ENCODE results near the gene TNNI2.
"Not testable (repeated sequence)": the region's sequence is repeated elsewhere in the genome, so short reads cannot be mapped to it uniquely, and the experiment has no call there.

The TNNI2 gene

GRCh38 chr11:1882265-1883238 is 43.8 kb downstream of the TNNI2 start:
- Histone ChIP-seq H3K4me1 (ENCODE audit: insufficient read depth, low read length) (no peaks in the 10 kb centered on the region), H3K4me2 (ENCODE audit: insufficient read depth, low read length) (no peak overlapping the region), H3K27ac (ENCODE audit: low read length) (no peak overlapping the region), H3K9me3 (ENCODE audit: insufficient read depth, low read length, severe bottlenecking) (no peaks in the 10 kb centered on the region), H2AFZ (ENCODE audit: low read depth, low read length) (no peak overlapping the region), H3K79me2 (ENCODE audit: insufficient read depth, low read length) (no peaks in the 10 kb centered on the region), H3K9ac (ENCODE audit: low read depth, low read length) (no peak overlapping the region), H3K27me3 (ENCODE audit: insufficient read depth, low read length, poor library complexity) (no peaks in the 10 kb centered on the region), H4K20me1 (ENCODE audit: insufficient read depth, low read length) (no peaks in the 10 kb centered on the region), H3K36me3 (ENCODE audit: insufficient read depth, low read length) (no peaks in the 10 kb centered on the region), H3K4me3 (ENCODE audit: low read depth in 1 of 2, low read length in 2 of 2) (no peak overlapping the region)
- peak; percentile 82 for DNase-seq
- ATAC-seq (ENCODE audit: insufficient read depth, low read depth): peak; percentile 98
- no peak for TF ChIP-seq EZH2 (IDR thresholded peaks at IDR 0.05; ENCODE audit: borderline replicate concordance, low read depth, low read length, severe bottlenecking)
- TF ChIP-seq, protein P1, sequence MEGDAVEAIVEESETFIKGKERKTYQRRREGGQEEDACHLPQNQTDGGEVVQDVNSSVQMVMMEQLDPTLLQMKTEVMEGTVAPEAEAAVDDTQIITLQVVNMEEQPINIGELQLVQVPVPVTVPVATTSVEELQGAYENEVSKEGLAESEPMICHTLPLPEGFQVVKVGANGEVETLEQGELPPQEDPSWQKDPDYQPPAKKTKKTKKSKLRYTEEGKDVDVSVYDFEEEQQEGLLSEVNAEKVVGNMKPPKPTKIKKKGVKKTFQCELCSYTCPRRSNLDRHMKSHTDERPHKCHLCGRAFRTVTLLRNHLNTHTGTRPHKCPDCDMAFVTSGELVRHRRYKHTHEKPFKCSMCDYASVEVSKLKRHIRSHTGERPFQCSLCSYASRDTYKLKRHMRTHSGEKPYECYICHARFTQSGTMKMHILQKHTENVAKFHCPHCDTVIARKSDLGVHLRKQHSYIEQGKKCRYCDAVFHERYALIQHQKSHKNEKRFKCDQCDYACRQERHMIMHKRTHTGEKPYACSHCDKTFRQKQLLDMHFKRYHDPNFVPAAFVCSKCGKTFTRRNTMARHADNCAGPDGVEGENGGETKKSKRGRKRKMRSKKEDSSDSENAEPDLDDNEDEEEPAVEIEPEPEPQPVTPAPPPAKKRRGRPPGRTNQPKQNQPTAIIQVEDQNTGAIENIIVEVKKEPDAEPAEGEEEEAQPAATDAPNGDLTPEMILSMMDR (IDR thresholded peaks at IDR 0.05; ENCODE audit: borderline replicate concordance, extremely low read depth, low read length, poor library complexity, severe bottlenecking): peak; percentile 95

DNA sequence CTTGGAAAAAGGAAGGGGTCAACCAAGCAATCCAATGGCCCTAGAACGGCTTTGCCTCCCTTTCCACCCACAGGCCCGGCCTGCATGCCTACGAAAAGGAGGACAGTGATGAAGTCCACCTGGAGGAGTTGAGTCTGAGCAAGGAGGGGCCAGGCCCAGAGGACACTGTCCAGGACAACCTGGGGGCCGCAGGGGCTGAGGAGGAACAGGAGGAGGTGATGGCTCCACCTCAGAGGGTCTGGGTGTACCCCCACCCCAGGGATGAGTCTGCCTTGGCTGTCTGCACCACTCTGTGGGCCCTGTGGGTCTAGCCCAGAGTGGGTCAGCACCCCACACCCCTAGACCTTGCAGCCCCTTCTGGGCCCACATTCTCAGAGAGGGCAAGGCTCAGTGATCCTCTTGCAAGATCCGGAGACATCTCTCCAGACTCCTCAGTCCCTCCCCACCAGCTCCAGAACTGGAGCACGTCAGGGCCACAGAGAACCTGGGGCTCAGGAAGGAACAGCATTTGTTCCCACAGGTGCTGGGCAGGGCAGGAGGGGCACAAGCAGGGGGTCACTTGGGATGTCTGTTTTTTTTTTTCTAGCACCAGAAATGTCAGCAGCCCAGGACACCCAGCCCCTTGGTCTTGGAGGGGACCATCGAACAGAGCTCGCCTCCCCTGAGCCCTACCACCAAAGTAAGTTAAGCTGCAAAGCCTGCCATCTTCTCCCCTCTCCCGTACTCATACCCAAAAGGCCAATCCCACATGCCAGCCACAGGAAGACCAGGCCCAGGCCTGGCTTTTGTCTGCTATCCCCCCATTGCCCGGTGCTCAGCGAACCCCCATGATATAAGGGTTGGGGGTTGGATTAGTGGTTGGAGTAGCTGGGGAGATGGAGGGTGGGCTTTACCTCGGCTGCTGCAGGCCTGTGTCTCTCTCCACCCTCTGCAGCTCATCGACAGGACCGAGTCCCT is 44.8 kb downstream of the TNNI2 start:
- Histone ChIP-seq H3K27me3 (ENCODE audit: insufficient read depth, low read length, poor library complexity) (no peaks in the 10 kb centered on the region), H3K79me2 (ENCODE audit: insufficient read depth, low read length) (no peaks in the 10 kb centered on the region), H2AFZ (ENCODE audit: low read depth, low read length) (no peak overlapping the region), H3K4me1 (ENCODE audit: insufficient read depth, low read length) (peaks cover 10% of the 10 kb centered on the region), H3K4me3 (ENCODE audit: low read depth in 1 of 2, low read length in 2 of 2) (no peak overlapping the region), H3K36me3 (ENCODE audit: insufficient read depth, low read length) (no peaks in the 10 kb centered on the region), H3K9ac (ENCODE audit: low read depth, low read length) (no peak overlapping the region), H3K27ac (ENCODE audit: low read length) (no peak overlapping the region), H3K9me3 (ENCODE audit: insufficient read depth, low read length, severe bottlenecking) (no peaks in the 10 kb centered on the region), H4K20me1 (ENCODE audit: insufficient read depth, low read length) (no peaks in the 10 kb centered on the region), H3K4me2 (ENCODE audit: insufficient read depth, low read length) (no peak overlapping the region)
- DNase-seq (no peak), ATAC-seq (ENCODE audit: insufficient read depth, low read depth) (no peak)
- TF ChIP-seq, protein P1 (IDR thresholded peaks at IDR 0.05; ENCODE audit: borderline replicate concordance, extremely low read depth, low read length, poor library complexity, severe bottlenecking): no peak

DNA sequence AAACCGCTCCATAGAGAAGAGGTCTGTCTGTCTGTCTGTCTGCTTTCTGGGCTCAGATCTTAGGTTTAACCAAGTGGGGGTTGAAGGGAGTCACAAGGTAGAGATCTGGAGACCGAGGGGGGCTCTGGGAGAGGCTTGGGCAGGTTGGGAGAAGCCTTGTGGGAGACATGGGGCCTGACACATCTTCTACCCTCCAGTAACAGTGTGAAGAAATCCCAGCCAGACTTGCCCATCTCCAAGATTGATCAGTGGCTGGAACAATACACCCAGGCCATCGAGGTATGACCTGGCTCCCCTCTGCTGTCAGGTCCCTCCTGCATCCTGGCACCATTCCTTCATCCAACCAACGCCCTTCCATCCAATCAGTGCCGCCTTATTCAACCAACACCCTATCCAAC is 45.5 kb downstream of the TNNI2 start:
- no peaks in the 10 kb centered on the region for H3K9me3 ChIP-seq (ENCODE audit: insufficient read depth, low read length, severe bottlenecking)
- H3K36me3 ChIP-seq (ENCODE audit: insufficient read depth, low read length): no peaks in the 10 kb centered on the region
- no peak overlapping the region for H2AFZ ChIP-seq (ENCODE audit: low read depth, low read length)
- H3K27me3 ChIP-seq (ENCODE audit: insufficient read depth, low read length, poor library complexity): no peaks in the 10 kb centered on the region
- H3K4me3 ChIP-seq (ENCODE audit: low read depth in 1 of 2, low read length in 2 of 2): no peak overlapping the region
- no peak overlapping the region for H3K4me2 ChIP-seq (ENCODE audit: insufficient read depth, low read length)
- H3K4me1 ChIP-seq (ENCODE audit: insufficient read depth, low read length): peaks cover 17% of the 10 kb centered on the region
- H3K27ac ChIP-seq (ENCODE audit: low read length): no peak overlapping the region
- no peak overlapping the region for H3K9ac ChIP-seq (ENCODE audit: low read depth, low read length)
- DNase-seq (no peak), ATAC-seq (ENCODE audit: insufficient read depth, low read depth) (no peak)
- H3K79me2 ChIP-seq (ENCODE audit: insufficient read depth, low read length): no peaks in the 10 kb centered on the region
- no peaks in the 10 kb centered on the region for H4K20me1 ChIP-seq (ENCODE audit: insufficient read depth, low read length)
- TF ChIP-seq, protein P1 (IDR thresholded peaks at IDR 0.05; ENCODE audit: borderline replicate concordance, extremely low read depth, low read length, poor library complexity, severe bottlenecking): no peak
- TF ChIP-seq EZH2 (IDR thresholded peaks at IDR 0.05; ENCODE audit: borderline replicate concordance, low read depth, low read length, severe bottlenecking): no peak

GRCh38 chr11:1886551-1886950 is 47.8 kb downstream of the TNNI2 start:
- H3K27me3 ChIP-seq (ENCODE audit: insufficient read depth, low read length, poor library complexity); H3K9me3 ChIP-seq (ENCODE audit: insufficient read depth, low read length, severe bottlenecking); ATAC-seq (ENCODE audit: insufficient read depth, low read depth); H2AFZ ChIP-seq (ENCODE audit: low read depth, low read length); H3K36me3 ChIP-seq (ENCODE audit: insufficient read depth, low read length); H3K27ac ChIP-seq (ENCODE audit: low read length); H3K4me3 ChIP-seq (ENCODE audit: low read depth in 1 of 2, low read length in 2 of 2); H3K9ac ChIP-seq (ENCODE audit: low read depth, low read length); H3K79me2 ChIP-seq (ENCODE audit: insufficient read depth, low read length); H3K4me2 ChIP-seq (ENCODE audit: insufficient read depth, low read length); DNase-seq; H4K20me1 ChIP-seq (ENCODE audit: insufficient read depth, low read length): not testable (repeated sequence)
- peaks cover 39% of the 10 kb centered on the region for H3K4me1 ChIP-seq (ENCODE audit: insufficient read depth, low read length)

Data from DND-41 (cell line).